ENCODE measurements around the gene AIG1.

GRCh38 chr6:143224516-143224915 lies 163.8 kb downstream of the AIG1 start:
- TF ChIP-seq, protein P1, sequence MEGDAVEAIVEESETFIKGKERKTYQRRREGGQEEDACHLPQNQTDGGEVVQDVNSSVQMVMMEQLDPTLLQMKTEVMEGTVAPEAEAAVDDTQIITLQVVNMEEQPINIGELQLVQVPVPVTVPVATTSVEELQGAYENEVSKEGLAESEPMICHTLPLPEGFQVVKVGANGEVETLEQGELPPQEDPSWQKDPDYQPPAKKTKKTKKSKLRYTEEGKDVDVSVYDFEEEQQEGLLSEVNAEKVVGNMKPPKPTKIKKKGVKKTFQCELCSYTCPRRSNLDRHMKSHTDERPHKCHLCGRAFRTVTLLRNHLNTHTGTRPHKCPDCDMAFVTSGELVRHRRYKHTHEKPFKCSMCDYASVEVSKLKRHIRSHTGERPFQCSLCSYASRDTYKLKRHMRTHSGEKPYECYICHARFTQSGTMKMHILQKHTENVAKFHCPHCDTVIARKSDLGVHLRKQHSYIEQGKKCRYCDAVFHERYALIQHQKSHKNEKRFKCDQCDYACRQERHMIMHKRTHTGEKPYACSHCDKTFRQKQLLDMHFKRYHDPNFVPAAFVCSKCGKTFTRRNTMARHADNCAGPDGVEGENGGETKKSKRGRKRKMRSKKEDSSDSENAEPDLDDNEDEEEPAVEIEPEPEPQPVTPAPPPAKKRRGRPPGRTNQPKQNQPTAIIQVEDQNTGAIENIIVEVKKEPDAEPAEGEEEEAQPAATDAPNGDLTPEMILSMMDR (conservative IDR thresholded peaks at IDR 0.05; ENCODE audit: low read depth, low read length) = no peak
- no peak for TF ChIP-seq EZH2 (IDR thresholded peaks at IDR 0.05; ENCODE audit: borderline replicate concordance, low read depth, low read length, poor library complexity, severe bottlenecking)

All from A673 (cell line).